BLaER1 treated with 17β-estradiol and CSF1 and Interleukin-3, amounts not matched to agents 10 nM and 100 nM (cell line): ENCODE measurements around the gene KLHL10.

ENCODE experiments used
- H3K27ac ChIP-seq, 11 experiments: shearing (Covaris generic); formaldehyde crosslinking; 2 replicates each; pipeline ENCODE4 v1.8.1; 2022
- H3K27me3 ChIP-seq, 11 experiments: shearing (Covaris generic); formaldehyde crosslinking; 2 replicates each; pipeline ENCODE4 v1.8.1; 2022
- H3K36me3 ChIP-seq, 11 experiments: shearing (Covaris generic); formaldehyde crosslinking; 2 replicates each; pipeline ENCODE4 v1.8.1; 2022
- H3K4me1 ChIP-seq, 10 experiments: shearing (Covaris generic); formaldehyde crosslinking; 2 replicates each; pipeline ENCODE4 v1.8.1; 2022
- H3K4me2 ChIP-seq, 11 experiments: shearing (Covaris generic); formaldehyde crosslinking; 2 replicates each; pipeline ENCODE4 v1.8.1; 2022
- H3K4me3 ChIP-seq, 10 experiments: shearing (Covaris generic); formaldehyde crosslinking; 2 replicates each; pipeline ENCODE4 v1.8.1; 2022
- H3K9ac ChIP-seq, 11 experiments: shearing (Covaris generic); formaldehyde crosslinking; 2 replicates each; pipeline ENCODE4 v1.8.1; 2022
- H3K9me3 ChIP-seq, 11 experiments: shearing (Covaris generic); formaldehyde crosslinking; replicated peaks in 1 of 11; 2 replicates each; pipeline ENCODE4 v1.8.1; 2022
- H4K20me1 ChIP-seq, 11 experiments: shearing (Covaris generic); formaldehyde crosslinking; 2 replicates each; pipeline ENCODE4 v1.8.1; 2022
- Cebpa-rat ChIP-seq, 11 experiments: shearing (Covaris generic); IDR thresholded peaks; 2 replicates each; pipeline ENCODE4 v1.8.1; 2022

The KLHL10 gene

DNA sequence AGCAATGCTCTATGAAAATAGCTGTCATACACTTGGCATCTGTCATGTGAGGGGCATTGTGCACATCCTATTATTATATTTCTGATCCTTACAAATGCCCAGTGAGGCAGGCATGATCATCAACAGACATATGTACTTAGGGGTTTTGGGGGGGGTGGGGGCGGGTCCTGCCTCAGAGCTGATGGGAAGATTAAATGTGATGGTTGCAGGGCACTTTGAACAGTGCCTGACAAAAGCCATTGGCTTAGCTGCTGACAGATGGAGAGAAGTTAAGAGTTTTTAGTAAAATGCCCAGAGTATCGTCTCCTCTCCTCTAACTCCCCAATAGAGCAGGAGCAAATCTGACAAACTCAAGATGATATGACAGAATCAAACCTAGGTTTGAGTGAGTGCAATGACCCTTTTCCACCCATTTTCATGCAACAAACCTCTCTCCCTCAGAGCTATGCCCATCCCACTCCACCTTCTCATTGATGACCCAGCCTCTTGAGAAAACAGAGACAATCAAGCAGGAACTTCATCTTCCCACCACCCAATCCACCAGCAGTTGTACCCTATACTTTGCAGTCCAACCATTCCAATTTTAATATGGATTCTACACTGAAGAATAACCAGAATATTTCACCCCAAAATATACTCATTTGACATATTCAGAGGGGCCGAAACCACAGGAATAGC, 22.8 kb downstream of the KLHL10 start:
- peaks cover 34 to 40% (median 38%) of the 10 kb centered on the region in 10 experiments for H3K4me1 ChIP-seq
- H3K27me3 ChIP-seq: no peaks in the 10 kb centered on the region
- H3K27ac ChIP-seq: no peak overlapping the region
- H3K9me3 ChIP-seq: no peaks in the 10 kb centered on the region
- H3K4me2 ChIP-seq: peak overlapping the region in 6 of 11 experiments; percentile 82 to 99 (median 96); a peak in 5 of 22 replicates
- no peak overlapping the region for H3K4me3 ChIP-seq
- H3K9ac ChIP-seq: peak overlapping the region in 3 of 11 experiments; percentile 1 to 37 (median 20); a peak in 2 of 22 replicates
- peaks cover 44 to 96% (median 87%) of the 10 kb centered on the region in 11 experiments; a peak in 21 of 22 replicates for H4K20me1 ChIP-seq
- TF ChIP-seq Cebpa-rat (IDR thresholded peaks at IDR 0.05): no peak
- peaks cover 0 to 13% (median 5%) of the 10 kb centered on the region in 11 experiments; a peak in 11 of 22 replicates for H3K36me3 ChIP-seq

DNA sequence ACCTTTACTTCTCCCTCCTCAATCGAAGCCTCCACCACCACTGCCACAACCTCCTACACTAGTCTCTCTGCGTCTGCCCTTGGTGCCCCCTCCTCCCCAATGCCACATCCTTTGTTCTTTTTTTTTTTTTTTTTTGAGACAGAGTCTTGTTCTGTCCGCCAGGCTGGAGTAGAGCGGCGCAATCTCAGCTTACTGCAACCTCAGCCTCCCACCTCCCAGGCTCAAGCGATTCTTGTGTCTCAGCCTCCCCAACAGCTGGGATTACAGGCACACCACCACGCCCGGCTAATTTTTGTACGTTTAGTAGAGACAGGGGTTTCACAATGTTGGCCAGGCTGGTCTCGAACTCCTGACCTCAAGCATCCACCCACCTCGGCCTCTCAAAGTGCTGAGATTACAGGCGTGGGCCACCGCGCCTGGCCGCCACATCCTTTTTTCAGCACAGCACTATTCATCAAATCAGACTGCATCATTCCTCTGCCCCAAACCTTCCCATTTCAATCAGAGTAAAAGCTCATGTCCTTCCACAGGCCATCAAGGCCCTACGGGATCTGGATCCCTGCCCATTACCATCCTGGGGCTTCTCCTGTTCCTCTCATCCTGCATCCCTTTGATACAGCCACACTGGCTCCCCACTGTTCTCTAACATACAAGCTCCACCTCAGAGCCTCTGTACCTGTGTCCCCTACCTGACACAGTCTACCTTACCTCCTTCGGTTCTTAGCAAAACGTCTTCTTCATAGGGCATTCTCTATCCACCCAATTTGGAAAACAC, 25.6 kb downstream of the KLHL10 start:
- Histone ChIP-seq H3K9ac (peak overlapping the region; percentile 86 to 96 (median 93)), H3K4me3 (peak overlapping the region; percentile 84 to 96 (median 90)), H4K20me1 (peaks cover 44 to 67% (median 63%) of the 10 kb centered on the region in 11 experiments; a peak in 21 of 22 replicates), H3K36me3 (peaks cover 16 to 21% (median 20%) of the 10 kb centered on the region in 11 experiments), H3K27me3 (no peaks in the 10 kb centered on the region), H3K4me1 (peaks cover 34 to 43% (median 39%) of the 10 kb centered on the region in 10 experiments), H3K4me2 (peak overlapping the region; percentile 82 to 99 (median 95)), H3K27ac (peak overlapping the region in 8 of 11 experiments; percentile 10 to 94 (median 88); a peak in 10 of 22 replicates), H3K9me3 (no peaks in the 10 kb centered on the region)
- no peak for TF ChIP-seq Cebpa-rat (IDR thresholded peaks at IDR 0.05)

DNA sequence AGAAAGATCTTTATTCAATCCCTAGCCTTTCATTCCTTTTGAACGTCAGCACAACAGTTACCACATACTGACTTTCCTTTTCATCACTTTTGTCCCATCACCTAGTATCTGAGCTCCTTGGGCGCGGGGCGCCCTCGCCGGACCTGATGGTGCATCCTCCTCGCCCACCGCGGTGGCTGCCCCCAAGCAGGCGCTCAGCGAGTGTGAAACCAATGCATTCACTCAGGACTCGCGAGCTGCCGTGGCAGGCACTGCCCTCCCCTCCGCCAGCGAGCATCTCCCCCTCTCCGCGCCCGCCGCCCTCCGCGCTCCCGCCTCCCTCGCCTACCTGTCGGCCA, 26.8 kb downstream of the KLHL10 start:
- Histone ChIP-seq H3K27me3 (no peaks in the 10 kb centered on the region), H3K4me3 (peak overlapping the region; percentile 84 to 96 (median 90)), H3K36me3 (peaks cover 28 to 33% (median 32%) of the 10 kb centered on the region in 11 experiments), H3K4me2 (peak overlapping the region; percentile 82 to 99 (median 95)), H3K9ac (peak overlapping the region; percentile 86 to 96 (median 93)), H3K27ac (peak overlapping the region; percentile 78 to 94 (median 91)), H4K20me1 (peaks cover 38 to 55% (median 53%) of the 10 kb centered on the region in 11 experiments; a peak in 21 of 22 replicates), H3K4me1 (peaks cover 34 to 43% (median 39%) of the 10 kb centered on the region in 10 experiments), H3K9me3 (no peaks in the 10 kb centered on the region)
- TF ChIP-seq Cebpa-rat (IDR thresholded peaks at IDR 0.05): no peak

DNA sequence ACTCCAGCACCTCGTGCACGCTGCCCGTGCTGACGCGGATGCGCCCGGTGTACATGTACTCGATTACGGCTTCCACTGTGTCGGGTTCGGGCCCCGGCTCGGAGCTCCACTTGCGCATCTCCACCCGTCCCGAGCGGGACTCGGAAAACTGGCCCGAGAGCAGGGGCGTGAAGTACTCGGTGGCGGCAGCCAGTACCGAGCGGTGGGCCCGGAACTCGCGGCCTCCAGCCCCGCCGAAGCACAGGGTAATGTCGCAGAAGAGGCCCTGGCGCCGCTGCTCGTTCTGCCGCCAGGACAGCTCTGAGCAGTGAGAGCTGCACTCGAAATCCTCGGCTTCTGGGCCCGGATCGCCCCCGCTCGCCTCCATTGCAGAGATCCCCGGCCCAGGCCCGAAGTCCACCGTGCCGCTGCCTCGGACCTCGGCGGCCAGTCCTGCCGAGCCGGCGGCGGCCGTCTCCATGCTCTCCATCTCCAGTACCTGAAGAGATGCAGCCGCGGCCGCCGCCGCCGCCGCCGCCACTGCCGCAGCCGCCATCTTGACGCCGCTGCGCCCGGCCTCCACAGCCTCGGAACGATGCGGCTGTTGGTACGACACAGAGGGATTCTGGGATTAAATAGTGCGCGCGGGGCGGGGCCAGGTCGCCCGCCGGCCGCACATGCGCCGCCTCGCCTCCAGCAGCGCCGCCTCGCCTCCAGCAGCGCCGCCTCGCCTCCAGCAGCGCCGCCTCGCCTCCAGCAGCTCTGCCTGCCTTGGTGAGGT, 27.4 kb downstream of the KLHL10 start, which contains the start of gene KLHL11:
TSS of gene KLHL11 (minus strand) at position 588 of the 760 bp plus-strand sequence. CDS start at position 535, 53 bp downstream.
- peak within 1 kb of the TSS; percentile 78 to 94 (median 91) for H3K27ac ChIP-seq
- no peak for TF ChIP-seq Cebpa-rat (IDR thresholded peaks at IDR 0.05)
- H3K4me2 ChIP-seq: peak within 1 kb of the TSS; percentile 82 to 99 (median 95)
- H3K9ac ChIP-seq: peak within 1 kb of the TSS; percentile 86 to 96 (median 93)
- peaks cover 33 to 54% (median 48%) of the 10 kb centered on the region in 11 experiments; a peak in 21 of 22 replicates for H4K20me1 ChIP-seq
- H3K27me3 ChIP-seq: no peaks in the 10 kb centered on the region
- H3K4me3 ChIP-seq: peak within 1 kb of the TSS; percentile 84 to 96 (median 90)
- H3K4me1 ChIP-seq: peaks cover 34 to 43% (median 39%) of the 10 kb centered on the region in 10 experiments
- peaks cover 33 to 38% (median 37%) of the 10 kb centered on the region in 11 experiments for H3K36me3 ChIP-seq
- no peaks in the 10 kb centered on the region for H3K9me3 ChIP-seq

DNA sequence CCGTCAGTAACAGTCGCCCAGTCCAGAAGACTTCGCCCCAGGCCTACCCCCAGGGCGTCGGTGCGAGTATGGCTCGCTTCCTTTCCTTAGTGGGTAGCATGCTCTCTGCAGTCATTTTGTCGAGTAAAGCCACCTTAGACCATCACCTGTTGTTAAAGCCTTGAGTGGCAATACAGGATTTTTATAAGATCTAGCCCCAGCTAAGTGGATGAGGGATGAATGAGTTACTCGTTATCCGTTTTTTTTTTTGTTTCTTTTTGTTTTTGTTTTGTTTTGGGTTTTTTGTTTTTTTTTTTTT, 27.9 kb downstream of the KLHL10 start:
- Histone ChIP-seq H3K36me3 (peaks cover 39 to 44% (median 42%) of the 10 kb centered on the region in 11 experiments), H3K9ac (peak overlapping the region; percentile 64 to 96 (median 93); a peak in 19 of 22 replicates), H3K9me3 (no peaks in the 10 kb centered on the region), H3K4me2 (peak overlapping the region; percentile 25 to 99 (median 79); a peak in 20 of 22 replicates), H4K20me1 (peaks cover 27 to 54% (median 44%) of the 10 kb centered on the region in 11 experiments; a peak in 21 of 22 replicates), H3K27ac (peak overlapping the region in 6 of 11 experiments; percentile 85 to 94 (median 92); a peak in 7 of 22 replicates), H3K27me3 (no peaks in the 10 kb centered on the region), H3K4me1 (peaks cover 34 to 42% (median 37%) of the 10 kb centered on the region in 10 experiments), H3K4me3 (peak overlapping the region; percentile 84 to 96 (median 90); a peak in 18 of 20 replicates)
- TF ChIP-seq Cebpa-rat (IDR thresholded peaks at IDR 0.05): no peak

DNA sequence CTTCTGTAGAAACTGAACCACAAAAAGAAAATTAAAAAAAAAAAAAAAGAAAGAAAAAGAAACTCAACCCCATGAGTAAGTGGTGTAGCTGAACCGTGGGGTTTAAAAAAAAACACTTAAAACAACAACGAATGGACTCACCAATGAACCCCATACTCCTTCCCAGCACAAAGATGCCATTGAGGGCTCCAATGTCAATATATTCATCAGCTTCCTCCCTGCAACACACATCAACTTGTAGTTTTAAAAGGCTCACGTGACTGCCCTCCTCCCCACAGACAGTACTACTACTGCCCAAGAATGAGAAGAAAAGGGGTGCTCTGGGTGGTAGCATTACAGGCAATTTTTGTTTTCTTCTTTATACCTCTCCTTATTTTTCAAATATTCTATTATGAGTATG, 30.9 kb downstream of the KLHL10 start:
- Histone ChIP-seq H3K9me3 (no peaks in the 10 kb centered on the region), H4K20me1 (peaks cover 0 to 37% (median 14%) of the 10 kb centered on the region in 11 experiments; a peak in 19 of 22 replicates), H3K27ac (no peak overlapping the region), H3K4me1 (peaks cover 6 to 12% (median 7%) of the 10 kb centered on the region in 10 experiments), H3K4me2 (no peak overlapping the region), H3K27me3 (no peaks in the 10 kb centered on the region), H3K36me3 (peaks cover 68 to 74% (median 73%) of the 10 kb centered on the region in 11 experiments), H3K9ac (no peak overlapping the region), H3K4me3 (no peak overlapping the region)
- TF ChIP-seq Cebpa-rat (IDR thresholded peaks at IDR 0.05): no peak

DNA sequence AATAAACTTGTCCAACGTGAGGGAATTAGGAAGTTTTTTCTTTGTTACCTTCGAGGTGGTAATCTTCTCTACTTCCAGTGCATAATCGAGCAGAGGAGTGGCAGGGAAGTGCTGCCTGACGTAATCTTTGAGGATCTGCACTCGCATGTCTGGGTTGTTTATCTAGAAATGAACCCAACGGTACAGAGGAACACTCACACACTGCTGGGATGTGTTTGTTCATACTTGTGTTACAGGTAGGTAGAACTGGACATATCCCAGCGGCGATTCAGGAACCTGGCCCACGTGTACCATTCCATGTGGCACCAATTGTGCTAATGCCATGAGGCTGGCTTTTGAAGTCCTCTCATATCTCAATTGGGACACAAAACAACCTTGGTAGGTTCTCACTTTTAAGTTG, 31.8 kb downstream of the KLHL10 start:
- Histone ChIP-seq H3K4me3 (no peak overlapping the region), H3K27ac (no peak overlapping the region), H3K9ac (no peak overlapping the region), H3K9me3 (no peaks in the 10 kb centered on the region), H3K4me2 (no peak overlapping the region), H3K4me1 (peaks cover 0 to 5% (median 0%) of the 10 kb centered on the region in 10 experiments; a peak in 3 of 20 replicates), H4K20me1 (peaks cover 0 to 33% (median 8%) of the 10 kb centered on the region in 11 experiments; a peak in 14 of 22 replicates), H3K36me3 (peaks cover 77 to 83% (median 81%) of the 10 kb centered on the region in 11 experiments), H3K27me3 (no peaks in the 10 kb centered on the region)
- no peak for TF ChIP-seq Cebpa-rat (IDR thresholded peaks at IDR 0.05)

DNA sequence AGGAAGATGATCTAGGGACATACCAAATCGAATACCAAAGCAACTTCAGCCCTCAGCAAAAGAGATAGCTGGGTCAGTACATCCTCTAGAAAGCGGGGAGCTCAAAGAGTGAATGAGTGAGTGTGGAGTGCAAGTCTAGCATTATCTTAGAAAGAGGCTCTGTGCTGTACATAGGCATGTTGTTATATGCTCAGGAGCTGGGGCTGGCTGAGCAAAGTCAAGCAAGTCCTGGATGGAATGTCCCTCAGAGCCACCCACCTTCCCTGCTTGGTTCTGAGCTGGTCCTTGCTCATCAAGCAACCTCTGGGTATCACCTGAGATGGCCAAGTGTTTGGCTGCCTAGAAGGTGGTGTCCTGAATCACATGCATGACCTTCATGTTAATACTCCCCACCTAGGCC, 32.5 kb downstream of the KLHL10 start:
- Histone ChIP-seq H3K36me3 (peaks cover 78 to 89% (median 88%) of the 10 kb centered on the region in 11 experiments), H3K4me2 (no peak overlapping the region), H3K27me3 (no peaks in the 10 kb centered on the region), H3K27ac (no peak overlapping the region), H3K4me1 (peaks cover 0 to 5% (median 0%) of the 10 kb centered on the region in 10 experiments; a peak in 2 of 20 replicates), H3K4me3 (no peak overlapping the region), H3K9ac (no peak overlapping the region), H3K9me3 (no peaks in the 10 kb centered on the region), H4K20me1 (peaks cover 0 to 33% (median 7%) of the 10 kb centered on the region in 11 experiments; a peak in 8 of 22 replicates)
- TF ChIP-seq Cebpa-rat (IDR thresholded peaks at IDR 0.05): no peak
